NB4 (cell line): Measurements from ENCODE around the gene ADGRB2.

Experiments used
- POLR2A ChIP-seq: IDR thresholded peaks from 2 replicates; pipeline ENCODE4 v1.6.1; 2011; ENCODE audit warnings: mild to moderate bottlenecking; ENCODE audit not compliant: insufficient read length; ENCODE audit errors: extremely low read depth
- TF ChIP-seq, protein P1 (sequence below): IDR thresholded peaks from one replicate; pipeline ENCODE4 v1.5.1; 2012; ENCODE audit warnings: low read depth, low read length
- TF ChIP-seq, protein P2 (sequence below): IDR thresholded peaks from 2 replicates; pipeline ENCODE4 v1.6.1; 2011; ENCODE audit warnings: low read depth, low read length

DNA sequence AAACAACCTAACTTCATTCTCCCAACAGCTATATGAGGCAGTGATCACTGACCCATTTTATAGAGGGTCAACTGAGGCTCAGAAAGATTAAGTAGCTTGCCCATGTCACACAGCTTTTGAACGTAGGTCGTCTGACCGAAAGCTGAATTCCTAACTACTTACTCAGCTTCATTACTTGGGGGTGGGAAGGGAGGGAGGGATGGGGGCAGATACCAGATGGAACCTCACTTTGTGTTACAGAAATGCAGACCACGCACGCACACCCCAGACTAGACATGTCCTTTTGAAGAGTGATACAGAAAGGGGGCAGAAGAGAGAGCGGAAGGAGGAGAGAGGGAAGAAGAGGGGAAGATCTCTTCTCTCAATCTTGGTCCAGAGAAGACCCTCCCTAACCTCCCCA lies 2.3 kb downstream of the ADGRB2 start:
- TF ChIP-seq POLR2A: no peak
- TF ChIP-seq, protein P1, sequence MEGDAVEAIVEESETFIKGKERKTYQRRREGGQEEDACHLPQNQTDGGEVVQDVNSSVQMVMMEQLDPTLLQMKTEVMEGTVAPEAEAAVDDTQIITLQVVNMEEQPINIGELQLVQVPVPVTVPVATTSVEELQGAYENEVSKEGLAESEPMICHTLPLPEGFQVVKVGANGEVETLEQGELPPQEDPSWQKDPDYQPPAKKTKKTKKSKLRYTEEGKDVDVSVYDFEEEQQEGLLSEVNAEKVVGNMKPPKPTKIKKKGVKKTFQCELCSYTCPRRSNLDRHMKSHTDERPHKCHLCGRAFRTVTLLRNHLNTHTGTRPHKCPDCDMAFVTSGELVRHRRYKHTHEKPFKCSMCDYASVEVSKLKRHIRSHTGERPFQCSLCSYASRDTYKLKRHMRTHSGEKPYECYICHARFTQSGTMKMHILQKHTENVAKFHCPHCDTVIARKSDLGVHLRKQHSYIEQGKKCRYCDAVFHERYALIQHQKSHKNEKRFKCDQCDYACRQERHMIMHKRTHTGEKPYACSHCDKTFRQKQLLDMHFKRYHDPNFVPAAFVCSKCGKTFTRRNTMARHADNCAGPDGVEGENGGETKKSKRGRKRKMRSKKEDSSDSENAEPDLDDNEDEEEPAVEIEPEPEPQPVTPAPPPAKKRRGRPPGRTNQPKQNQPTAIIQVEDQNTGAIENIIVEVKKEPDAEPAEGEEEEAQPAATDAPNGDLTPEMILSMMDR: no peak
- TF ChIP-seq, protein P2, sequence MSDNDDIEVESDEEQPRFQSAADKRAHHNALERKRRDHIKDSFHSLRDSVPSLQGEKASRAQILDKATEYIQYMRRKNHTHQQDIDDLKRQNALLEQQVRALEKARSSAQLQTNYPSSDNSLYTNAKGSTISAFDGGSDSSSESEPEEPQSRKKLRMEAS: no peak
